Measurements from ENCODE around the gene SSC5D.
"Not testable (repeated sequence)": the region's sequence is repeated elsewhere in the genome, so short reads cannot be mapped to it uniquely, and the experiment has no call there.

Gene SSC5D

GRCh38 chr19:55487924-55488687, at the start of gene SSC5D:
Gene SSC5D, plus strand, starts transcription at chr19:55488436. Its CDS starts 154 bp downstream, at chr19:55488590.
- DNase-seq (ENCODE audit: low spot score) = no peak

GRCh38 chr19:55439052-55439451, 49.2 kb upstream of the SSC5D start:
- no peak for DNase-seq (ENCODE audit: low spot score)

- DNase-seq (ENCODE audit: low spot score) = no peak
Observed at GRCh38 chr19:55440411-55441105, 47.7 kb upstream of the SSC5D start.

GRCh38 chr19:55441319-55441691, 46.9 kb upstream of the SSC5D start:
- DNase-seq (ENCODE audit: low spot score) = no peak

GRCh38 chr19:55441692-55442321, 46.4 kb upstream of the SSC5D start:
- DNase-seq (ENCODE audit: low spot score) = no peak

GRCh38 chr19:55442372-55442961, 45.8 kb upstream of the SSC5D start:
- DNase-seq (ENCODE audit: low spot score) = no peak

- DNase-seq (ENCODE audit: low spot score) = no peak
Observed at GRCh38 chr19:55443045-55443823, 45.0 kb upstream of the SSC5D start, which contains the start of gene SHISA7. Gene SHISA7, minus strand, starts transcription at chr19:55443300. Its CDS starts 437 bp downstream, at chr19:55442863.

GRCh38 chr19:55443824-55444480, 44.3 kb upstream of the SSC5D start:
- DNase-seq (ENCODE audit: low spot score) = no peak

GRCh38 chr19:55444646-55445045, 43.6 kb upstream of the SSC5D start:
- DNase-seq (ENCODE audit: low spot score) = no peak

- DNase-seq (ENCODE audit: low spot score) = no peak
Observed at GRCh38 chr19:55446060-55446459, 42.2 kb upstream of the SSC5D start.

GRCh38 chr19:55447421-55448174, 40.6 kb upstream of the SSC5D start:
- no peak for DNase-seq (ENCODE audit: low spot score)

- not testable (repeated sequence) for DNase-seq (ENCODE audit: low spot score)
Observed at GRCh38 chr19:55448175-55448490, 40.1 kb upstream of the SSC5D start.

- no peak for DNase-seq (ENCODE audit: low spot score)
Observed at GRCh38 chr19:55449469-55449868, 38.8 kb upstream of the SSC5D start.

GRCh38 chr19:55451163-55451964, 36.9 kb upstream of the SSC5D start:
- no peak for DNase-seq (ENCODE audit: low spot score)

GRCh38 chr19:55451965-55452748, 36.1 kb upstream of the SSC5D start:
- DNase-seq (ENCODE audit: low spot score) = no peak

GRCh38 chr19:55452749-55453346, 35.4 kb upstream of the SSC5D start:
- DNase-seq (ENCODE audit: low spot score) = peak; percentile 50

GRCh38 chr19:55453511-55454260, 34.5 kb upstream of the SSC5D start:
- DNase-seq (ENCODE audit: low spot score) = no peak

- peak; percentile 59 for DNase-seq (ENCODE audit: low spot score)
Observed at GRCh38 chr19:55454787-55455243, 33.4 kb upstream of the SSC5D start.

Data from kidney capillary endothelial cell (primary cell).